ENCODE data around the gene NRG2. TPM values are rescaled to one million over a fixed set of nuclear protein-coding genes. Genes with fewer than 3 reads are reported as not detected.

The NRG2 gene
- total RNA-seq, 2 experiments from 2014 or later = 0.08 to 0.17 TPM

DNA sequence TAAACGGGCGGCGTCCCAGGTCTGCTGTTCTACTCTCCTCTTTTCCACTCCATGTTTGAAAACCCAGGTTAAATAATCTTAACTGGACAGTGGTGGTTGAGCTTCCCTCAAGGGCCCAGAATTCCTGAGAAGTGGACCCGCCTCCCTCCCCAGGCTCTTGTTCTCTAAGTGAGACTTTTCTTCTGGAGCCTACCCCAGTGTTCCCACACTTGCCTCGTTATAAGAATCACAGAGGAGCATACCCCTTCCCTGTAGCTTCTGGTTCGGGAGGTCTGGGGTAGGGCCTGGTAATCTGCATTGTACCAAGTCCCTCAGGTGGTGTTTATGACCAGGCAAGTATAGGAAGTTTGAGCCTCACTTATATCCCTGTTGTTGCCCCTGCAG is 235.5 kb downstream of the NRG2 start:
- Histone ChIP-seq H3K4me1 (ENCODE audit: insufficient read depth, low read length) (no peaks in the 10 kb centered on the region), H3K9me3 (ENCODE audit: control insufficient read depth in 1 of 2, insufficient read depth in 1 of 2, low read length in 2 of 2) (peaks cover 0 to 15% of the 10 kb centered on the region in 2 experiments), H3K27me3 (ENCODE audit: control insufficient read depth in 1 of 2, insufficient read depth in 2 of 2, low read length in 2 of 2) (peaks cover 10 to 12% of the 10 kb centered on the region in 2 experiments), H3K36me3 (ENCODE audit: insufficient read depth, low read length) (no peaks in the 10 kb centered on the region), H3K4me3 (ENCODE audit: low read length) (no peak overlapping the region), H3K27ac (ENCODE audit: low read depth in 1 of 2, low read length in 2 of 2) (no peak overlapping the region)
- ChIA-PET POLR2A (no interaction called here), CTCF (interaction anchor here (1.5 kb wide), 1 partner anchor 20 kb away, joined by 4 read pairs; no protein-coding TSS in a partner anchor)
- intact Hi-C loops (cut with DNase I, micrococcal nuclease) = no loop called here
- Mint-ChIP-seq H3K27me3 (peaks cover 42% of the 10 kb centered on the region), H3K4me3 (no peak overlapping the region), H3K4me1 (ENCODE audit: low read depth) (no peaks in the 10 kb centered on the region), H3K9me3 (no peaks in the 10 kb centered on the region), H3K27ac (no peak overlapping the region), H3K36me3 (ENCODE audit: low read depth) (no peaks in the 10 kb centered on the region)
- TF ChIP-seq, protein P1, sequence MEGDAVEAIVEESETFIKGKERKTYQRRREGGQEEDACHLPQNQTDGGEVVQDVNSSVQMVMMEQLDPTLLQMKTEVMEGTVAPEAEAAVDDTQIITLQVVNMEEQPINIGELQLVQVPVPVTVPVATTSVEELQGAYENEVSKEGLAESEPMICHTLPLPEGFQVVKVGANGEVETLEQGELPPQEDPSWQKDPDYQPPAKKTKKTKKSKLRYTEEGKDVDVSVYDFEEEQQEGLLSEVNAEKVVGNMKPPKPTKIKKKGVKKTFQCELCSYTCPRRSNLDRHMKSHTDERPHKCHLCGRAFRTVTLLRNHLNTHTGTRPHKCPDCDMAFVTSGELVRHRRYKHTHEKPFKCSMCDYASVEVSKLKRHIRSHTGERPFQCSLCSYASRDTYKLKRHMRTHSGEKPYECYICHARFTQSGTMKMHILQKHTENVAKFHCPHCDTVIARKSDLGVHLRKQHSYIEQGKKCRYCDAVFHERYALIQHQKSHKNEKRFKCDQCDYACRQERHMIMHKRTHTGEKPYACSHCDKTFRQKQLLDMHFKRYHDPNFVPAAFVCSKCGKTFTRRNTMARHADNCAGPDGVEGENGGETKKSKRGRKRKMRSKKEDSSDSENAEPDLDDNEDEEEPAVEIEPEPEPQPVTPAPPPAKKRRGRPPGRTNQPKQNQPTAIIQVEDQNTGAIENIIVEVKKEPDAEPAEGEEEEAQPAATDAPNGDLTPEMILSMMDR (IDR thresholded peaks at IDR 0.05) = no peak
- no peak for ATAC-seq (ENCODE audit: poor library complexity)
- no peak for DNase-seq

- no peak for DNase-seq
Observed at GRCh38 chr5:139806726-139807646, 236.1 kb downstream of the NRG2 start.

GRCh38 chr5:139806111-139806510 is 237.0 kb downstream of the NRG2 start:
- no peaks in the 10 kb centered on the region for H3K4me1 ChIP-seq (ENCODE audit: insufficient read depth, low read length)
- no peak overlapping the region for H3K4me3 ChIP-seq (ENCODE audit: low read length)
- H3K27me3 ChIP-seq (ENCODE audit: control insufficient read depth in 1 of 2, insufficient read depth in 2 of 2, low read length in 2 of 2) = peaks cover 10 to 17% of the 10 kb centered on the region in 2 experiments
- H3K27ac Mint-ChIP-seq = no peak overlapping the region
- H3K4me1 Mint-ChIP-seq (ENCODE audit: low read depth) = no peaks in the 10 kb centered on the region
- H3K27ac ChIP-seq (ENCODE audit: low read depth in 1 of 2, low read length in 2 of 2) = no peak overlapping the region
- H3K9me3 ChIP-seq (ENCODE audit: control insufficient read depth in 1 of 2, insufficient read depth in 1 of 2, low read length in 2 of 2) = peaks cover 0 to 15% of the 10 kb centered on the region in 2 experiments
- CTCF ChIA-PET = interaction anchor here (1.5 kb wide), 1 partner anchor 19 kb away, joined by 4 read pairs; no protein-coding TSS in a partner anchor
- H3K9me3 Mint-ChIP-seq = no peaks in the 10 kb centered on the region
- H3K36me3 ChIP-seq (ENCODE audit: insufficient read depth, low read length) = no peaks in the 10 kb centered on the region
- H3K4me3 Mint-ChIP-seq = no peak overlapping the region
- TF ChIP-seq, protein P1 (IDR thresholded peaks at IDR 0.05) = no peak
- DNase-seq (no peak), ATAC-seq (ENCODE audit: poor library complexity) (no peak)
- intact Hi-C loops (cut with DNase I, micrococcal nuclease) = no loop called here
- POLR2A ChIA-PET = no interaction called here
- H3K36me3 Mint-ChIP-seq (ENCODE audit: low read depth) = no peaks in the 10 kb centered on the region
- H3K27me3 Mint-ChIP-seq = peaks cover 48% of the 10 kb centered on the region

More at GRCh38 chr5:139806726-139807646, 236.1 kb downstream of the NRG2 start:
- Mint-ChIP-seq H3K4me1 (ENCODE audit: low read depth) (no peaks in the 10 kb centered on the region), H3K36me3 (ENCODE audit: low read depth) (no peaks in the 10 kb centered on the region), H3K9me3 (no peaks in the 10 kb centered on the region), H3K27ac (no peak overlapping the region), H3K4me3 (no peak overlapping the region), H3K27me3 (peaks cover 47% of the 10 kb centered on the region)
- POLR2A ChIA-PET = no interaction called here
- no peaks in the 10 kb centered on the region for H3K36me3 ChIP-seq (ENCODE audit: insufficient read depth, low read length)
- CTCF ChIA-PET = interaction anchor here (1.5 kb wide), 1 partner anchor 20 kb away, joined by 4 read pairs; no protein-coding TSS in a partner anchor
- no peaks in the 10 kb centered on the region for H3K4me1 ChIP-seq (ENCODE audit: insufficient read depth, low read length)
- no peak overlapping the region for H3K4me3 ChIP-seq (ENCODE audit: low read length)
- no peak overlapping the region for H3K27ac ChIP-seq (ENCODE audit: low read depth in 1 of 2, low read length in 2 of 2)
- peaks cover 10 to 12% of the 10 kb centered on the region in 2 experiments for H3K27me3 ChIP-seq (ENCODE audit: control insufficient read depth in 1 of 2, insufficient read depth in 2 of 2, low read length in 2 of 2)
- intact Hi-C loops (cut with DNase I, micrococcal nuclease) = no loop called here
- TF ChIP-seq, protein P1 (IDR thresholded peaks at IDR 0.05) = no peak
- peaks cover 0 to 15% of the 10 kb centered on the region in 2 experiments for H3K9me3 ChIP-seq (ENCODE audit: control insufficient read depth in 1 of 2, insufficient read depth in 1 of 2, low read length in 2 of 2)
- no peak for ATAC-seq (ENCODE audit: poor library complexity)
